ENCODE data around the gene TMEM184C.

GRCh38 chr4:147707892-147708672 is 90.9 kb downstream of the TMEM184C start:
- TF ChIP-seq CTCF (IDR thresholded peaks at IDR 0.05 in 4 of 5, conservative IDR thresholded peaks at IDR 0.05 in 1 of 5) (peak; percentile 82 to 94 (median 91)), POLR2A (IDR thresholded peaks at IDR 0.05) (no peak)

All from gastrocnemius medialis (tissue), 4 donors.